ENCODE results near the gene SLC12A8. TPM values are rescaled to one million over a fixed set of nuclear protein-coding genes. Genes with fewer than 3 reads are reported as not detected.

The SLC12A8 gene
- total RNA-seq, 1 donor, result 13.4 TPM

DNA sequence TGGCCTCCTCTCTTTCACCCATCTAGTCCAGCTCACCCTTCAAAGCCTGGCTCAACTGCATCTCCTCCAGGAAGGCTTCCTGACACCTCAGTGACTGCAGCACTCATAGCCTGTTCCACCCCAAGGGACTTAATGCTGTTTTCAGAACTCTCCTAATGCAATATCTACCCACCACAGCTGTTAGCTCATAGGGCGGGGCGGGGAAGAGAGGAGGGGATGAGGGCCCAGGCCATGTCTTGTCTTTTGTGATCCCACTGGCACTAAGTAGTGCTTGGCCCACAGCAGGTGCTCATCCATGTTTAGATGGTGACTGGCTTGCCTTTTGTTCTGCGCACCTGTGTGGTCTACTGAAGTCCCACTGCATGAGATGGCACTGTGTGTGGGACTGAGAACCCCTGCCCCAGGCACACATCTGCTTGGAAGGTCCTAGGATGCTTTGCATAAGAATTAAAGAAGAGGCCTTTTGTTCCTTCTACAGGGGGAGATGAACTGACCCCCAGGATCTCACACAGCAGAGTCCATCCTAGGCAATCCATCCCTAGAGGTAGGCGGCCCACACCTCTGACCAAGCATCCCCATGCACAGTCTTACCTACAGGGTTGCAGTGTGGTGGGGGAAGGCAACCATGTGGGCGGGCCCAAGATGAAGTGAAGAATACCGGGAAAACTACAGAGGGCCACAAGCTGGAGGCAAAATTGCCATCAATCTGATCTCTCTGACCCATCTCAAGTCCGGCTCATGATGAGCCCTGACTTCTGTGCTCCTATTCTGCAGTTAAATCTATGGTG, 23.0 kb downstream of the SLC12A8 start:
- TF ChIP-seq, protein P1, sequence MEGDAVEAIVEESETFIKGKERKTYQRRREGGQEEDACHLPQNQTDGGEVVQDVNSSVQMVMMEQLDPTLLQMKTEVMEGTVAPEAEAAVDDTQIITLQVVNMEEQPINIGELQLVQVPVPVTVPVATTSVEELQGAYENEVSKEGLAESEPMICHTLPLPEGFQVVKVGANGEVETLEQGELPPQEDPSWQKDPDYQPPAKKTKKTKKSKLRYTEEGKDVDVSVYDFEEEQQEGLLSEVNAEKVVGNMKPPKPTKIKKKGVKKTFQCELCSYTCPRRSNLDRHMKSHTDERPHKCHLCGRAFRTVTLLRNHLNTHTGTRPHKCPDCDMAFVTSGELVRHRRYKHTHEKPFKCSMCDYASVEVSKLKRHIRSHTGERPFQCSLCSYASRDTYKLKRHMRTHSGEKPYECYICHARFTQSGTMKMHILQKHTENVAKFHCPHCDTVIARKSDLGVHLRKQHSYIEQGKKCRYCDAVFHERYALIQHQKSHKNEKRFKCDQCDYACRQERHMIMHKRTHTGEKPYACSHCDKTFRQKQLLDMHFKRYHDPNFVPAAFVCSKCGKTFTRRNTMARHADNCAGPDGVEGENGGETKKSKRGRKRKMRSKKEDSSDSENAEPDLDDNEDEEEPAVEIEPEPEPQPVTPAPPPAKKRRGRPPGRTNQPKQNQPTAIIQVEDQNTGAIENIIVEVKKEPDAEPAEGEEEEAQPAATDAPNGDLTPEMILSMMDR (IDR thresholded peaks at IDR 0.05; ENCODE audit: insufficient read depth, low read length), result no peak
- DNase-seq (ENCODE audit: low read depth), result no peak
- no peak overlapping the region for H3K4me3 ChIP-seq (ENCODE audit: low read depth, low read length)

DNA sequence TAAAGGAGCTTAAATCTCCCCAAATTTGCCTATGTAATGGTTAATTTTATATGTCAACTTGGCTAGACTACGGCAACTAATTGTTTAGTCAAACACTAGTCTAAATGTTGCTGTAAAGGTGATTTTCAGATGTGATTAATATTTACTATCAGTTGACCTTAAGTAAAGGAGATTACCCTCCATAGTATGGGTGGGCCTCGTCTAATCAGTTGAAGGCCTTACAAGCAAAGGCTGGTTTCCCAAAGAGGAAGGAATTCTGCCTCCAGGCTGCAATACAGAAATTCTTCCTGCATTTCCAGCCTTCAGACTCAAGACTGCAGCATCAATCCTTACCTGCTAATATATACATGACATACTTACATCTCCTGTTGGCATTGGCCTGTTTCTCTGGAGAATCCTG, 23.6 kb downstream of the SLC12A8 start:
- TF ChIP-seq, protein P1 (IDR thresholded peaks at IDR 0.05; ENCODE audit: insufficient read depth, low read length), result no peak
- DNase-seq (ENCODE audit: low read depth), result no peak
- no peak overlapping the region for H3K4me3 ChIP-seq (ENCODE audit: low read depth, low read length)

DNA sequence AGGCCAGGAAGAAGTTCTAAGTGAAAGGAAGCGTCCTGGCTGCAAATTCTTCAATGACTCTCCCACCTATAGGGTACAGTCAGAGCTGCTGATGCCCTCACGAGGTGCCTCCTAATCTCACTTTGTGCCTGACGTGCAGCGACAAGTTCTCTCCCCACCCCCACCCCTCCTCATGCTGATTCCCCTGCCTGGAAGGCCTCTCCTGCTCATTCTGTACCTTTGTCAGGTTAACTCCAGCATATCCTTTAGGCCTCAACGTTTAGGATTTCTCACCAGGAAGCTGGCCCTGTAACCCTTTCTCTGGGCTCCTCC, 25.0 kb downstream of the SLC12A8 start:
- no peak overlapping the region for H3K4me3 ChIP-seq (ENCODE audit: low read depth, low read length)
- TF ChIP-seq, protein P1 (IDR thresholded peaks at IDR 0.05; ENCODE audit: insufficient read depth, low read length), result no peak
- DNase-seq (ENCODE audit: low read depth), result no peak

DNA sequence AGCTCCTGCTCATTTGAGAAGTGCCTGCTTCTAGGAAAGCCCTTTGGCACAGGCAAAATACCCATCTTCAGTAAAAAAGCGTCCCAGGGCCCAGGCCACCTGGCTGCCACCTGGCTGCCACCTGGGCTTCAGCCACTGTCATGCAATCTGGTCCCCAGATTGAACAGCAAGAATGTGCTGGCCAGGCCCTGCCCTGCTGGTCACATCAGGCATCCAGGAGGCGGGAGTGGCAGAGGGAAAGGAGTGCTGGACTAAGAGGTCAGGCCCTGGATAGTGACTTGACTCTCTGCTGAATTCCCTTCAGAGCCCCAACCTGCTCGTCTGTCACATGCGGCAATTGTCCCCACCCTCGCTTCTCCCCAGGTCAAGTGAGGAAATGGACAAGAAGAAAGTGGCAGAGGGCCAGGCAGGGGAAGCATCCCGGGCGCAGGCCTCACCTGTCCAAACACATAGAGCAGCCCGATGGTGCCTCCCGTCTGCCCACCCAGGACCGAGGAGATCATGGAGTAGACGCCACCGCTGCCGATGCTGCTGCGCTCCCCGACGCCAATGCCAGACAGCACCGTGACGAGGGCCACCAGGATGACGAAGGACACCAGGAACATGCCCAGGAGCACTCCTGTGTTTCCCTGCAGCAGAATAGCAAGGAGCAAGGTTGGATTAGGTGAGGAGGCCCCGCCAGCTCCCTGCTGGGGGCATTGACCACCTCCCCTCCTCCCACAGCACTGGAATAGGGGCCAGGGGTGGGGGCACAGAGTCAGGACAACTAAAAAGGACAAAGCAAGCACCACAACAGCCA, 25.5 kb downstream of the SLC12A8 start:
- DNase-seq (ENCODE audit: low read depth), result no peak
- TF ChIP-seq, protein P1 (IDR thresholded peaks at IDR 0.05; ENCODE audit: insufficient read depth, low read length), result no peak
- H3K4me3 ChIP-seq (ENCODE audit: low read depth, low read length), result no peak overlapping the region

DNA sequence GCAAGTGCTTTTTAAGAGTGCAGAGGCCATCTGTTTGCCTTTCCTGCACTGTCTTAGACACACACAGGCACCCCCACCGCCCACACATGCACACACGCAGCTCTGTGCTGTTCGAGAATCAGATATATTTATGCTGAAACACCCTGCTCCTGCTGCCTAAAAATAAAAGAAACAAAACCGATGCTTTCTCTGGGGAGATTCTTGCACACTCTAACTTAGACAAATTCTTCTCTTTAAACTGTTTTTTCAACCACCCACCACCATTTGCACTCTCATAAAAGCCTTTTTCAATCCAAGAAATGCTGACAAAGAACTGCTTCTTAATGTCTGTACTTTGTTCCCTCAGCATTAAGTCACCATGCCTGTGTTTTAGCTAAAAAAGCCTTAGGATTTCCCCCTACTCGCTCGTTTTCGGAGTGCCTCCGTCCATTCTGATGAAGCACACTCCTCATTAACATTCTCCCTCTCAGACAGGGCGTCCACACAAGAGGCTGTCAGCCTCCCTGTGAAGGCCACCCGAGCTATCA, 26.2 kb downstream of the SLC12A8 start:
- DNase-seq (ENCODE audit: low read depth), result peak; percentile 54
- no peak overlapping the region for H3K4me3 ChIP-seq (ENCODE audit: low read depth, low read length)
- TF ChIP-seq, protein P1 (IDR thresholded peaks at IDR 0.05; ENCODE audit: insufficient read depth, low read length), result no peak

DNA sequence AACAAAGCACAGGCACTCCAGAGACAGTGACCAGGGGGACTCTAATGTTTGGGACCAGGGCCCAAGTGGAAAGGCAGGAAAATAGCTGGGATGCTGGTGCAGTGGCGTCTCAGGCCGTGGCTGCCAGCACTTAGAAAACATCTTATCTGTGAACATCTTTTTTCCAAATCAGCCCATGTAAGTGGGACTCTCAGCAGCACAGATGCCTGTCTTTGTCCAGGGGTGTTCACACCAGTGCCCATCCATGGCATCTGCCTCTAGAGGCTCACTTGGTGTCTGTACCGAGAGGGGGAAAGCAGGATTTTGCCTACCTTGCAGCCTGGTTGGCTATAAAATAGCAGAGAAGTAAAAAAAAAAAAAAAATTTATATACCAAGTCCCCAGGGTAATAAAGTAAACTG, 26.7 kb downstream of the SLC12A8 start:
- no peak overlapping the region for H3K4me3 ChIP-seq (ENCODE audit: low read depth, low read length)
- TF ChIP-seq, protein P1 (IDR thresholded peaks at IDR 0.05; ENCODE audit: insufficient read depth, low read length), result no peak
- no peak for DNase-seq (ENCODE audit: low read depth)

Measured in fibroblast of the aortic adventitia (primary cell).